Psoas muscle (tissue), 8 donors: ENCODE results near the gene WDR75. TPM values are rescaled to one million over a fixed set of nuclear protein-coding genes. Genes with fewer than 3 reads are reported as not detected.

Experiments
- ATAC-seq, 4 donors: fragments of 200-7000 bp; cut with Tn5 transposase; one replicate each; pipeline ENCODE4 v1.9.1; 2020; ENCODE audit warnings: moderate library complexity in 3 of 4, mild to moderate bottlenecking in 2 of 4
- DNase-seq, 2 donors: peaks; one replicate each; pipeline ENCODE4 v3.0.0-alpha.2; 2020
- H3K27ac ChIP-seq: fragments of 200-600 bp; one replicate; pipeline ENCODE4 v1.8.0; 2022
- H3K27me3 ChIP-seq, 3 donors: fragments of 200-600 bp in 1 of 3; one replicate each; pipeline versions ENCODE4 v1.6.1 to v1.8.0; 2013 to 2022; ENCODE audit warnings: low read length in 2 of 3, mild to moderate bottlenecking in 2 of 3, moderate library complexity in 1 of 3; ENCODE audit not compliant: insufficient read depth in 3 of 3
- H3K36me3 ChIP-seq, 2 donors: fragments of 200-600 bp in 1 of 2; one replicate each; pipeline versions ENCODE4 v1.6.1 to v1.8.0; 2013 to 2022; ENCODE audit warnings: low read depth in 1 of 2, mild to moderate bottlenecking in 1 of 2, moderate library complexity in 1 of 2; ENCODE audit not compliant: insufficient read depth in 1 of 2
- H3K4me1 ChIP-seq: fragments of 200-600 bp; one replicate; pipeline ENCODE4 v1.8.0; 2022
- H3K4me3 ChIP-seq: fragments of 200-600 bp; one replicate; pipeline ENCODE4 v1.8.0; 2022; ENCODE audit warnings: mild to moderate bottlenecking
- H3K9me3 ChIP-seq: fragments of 200-600 bp; one replicate; pipeline ENCODE4 v1.8.0; 2022
- WGBS, 3 donors: extraction: QIAGEN DNeasy Blood & Tissue Kit; methylation state at CpG; one replicate each; pipeline versions ENCODE4 v1.1.6 to v1.1.7; 2013; 5-methylcytosine and 5-hydroxymethylcytosine counted together
- intact Hi-C, 2 donors: fragments of 100-400 bp; cut with DNase I; formaldehyde crosslinking; loops; one replicate each; pipeline versions ENCODE4 v1.11.0 to v1.14.2; 2022
- polyA plus RNA-seq, 3 donors: library from polyadenylated mRNA; stranded (reverse); fragments of 200-250 nt; gene quantifications; one replicate each; pipeline ENCODE4 v1.2.3, GENCODE V29; 2013
- total RNA-seq, 4 donors: library from RNA; stranded (reverse); fragmentation: NEBNext Ultra II Directional in 2 of 4; extraction: Animal tissue kit (Norgen Biotek cat#: 25700) in 2 of 4; gene quantifications; one replicate each; pipeline versions ENCODE4 v1.2.1 to v1.2.4, GENCODE V29; 2021 to 2023
- TF ChIP-seq, protein P1 (sequence below): fragments of 200-600 bp; IDR thresholded peaks from one replicate; pipeline ENCODE4 v1.8.0; 2022; ENCODE audit warnings: antibody characterized with exemption
- donor health status: healthy with polysubstance abuse.
- donor health status: DM: no; HTN: no; CAD: no; lungs with moderate emphysema.
- donor health status: Bipolar disorder and iron deficiency.
- donor health status: healthy.
- donor health status: DM: yes; HTN: yes; CAD: no.
- donor health status: DM: no; HTN: no; CAD: no.
- donor health status: DM: no; HTN: no; CAD: no.
- donor health status: DM: yes; HTN: yes; CAD: no.

The WDR75 gene
- total and polyA plus RNA-seq, 7 donors = 9.2 to 20.3 (median 17.4) TPM

GRCh38 chr2:189444322-189444721 is 3.0 kb downstream of the WDR75 start:
- no peak for ATAC-seq
- 85 to 97% (median 94%) methylated on average over 1 of the region's 1 CpG for WGBS, 3 donors
- no peak for DNase-seq
- Histone ChIP-seq H3K9me3 (no peaks in the 10 kb centered on the region), H3K36me3 (peaks cover 0 to 17% of the 10 kb centered on the region in 2 donors), H3K27ac (no peak overlapping the region), H3K4me1 (peaks cover 6% of the 10 kb centered on the region), H3K4me3 (no peak overlapping the region), H3K27me3 (no peaks in the 10 kb centered on the region)
- TF ChIP-seq, protein P1, sequence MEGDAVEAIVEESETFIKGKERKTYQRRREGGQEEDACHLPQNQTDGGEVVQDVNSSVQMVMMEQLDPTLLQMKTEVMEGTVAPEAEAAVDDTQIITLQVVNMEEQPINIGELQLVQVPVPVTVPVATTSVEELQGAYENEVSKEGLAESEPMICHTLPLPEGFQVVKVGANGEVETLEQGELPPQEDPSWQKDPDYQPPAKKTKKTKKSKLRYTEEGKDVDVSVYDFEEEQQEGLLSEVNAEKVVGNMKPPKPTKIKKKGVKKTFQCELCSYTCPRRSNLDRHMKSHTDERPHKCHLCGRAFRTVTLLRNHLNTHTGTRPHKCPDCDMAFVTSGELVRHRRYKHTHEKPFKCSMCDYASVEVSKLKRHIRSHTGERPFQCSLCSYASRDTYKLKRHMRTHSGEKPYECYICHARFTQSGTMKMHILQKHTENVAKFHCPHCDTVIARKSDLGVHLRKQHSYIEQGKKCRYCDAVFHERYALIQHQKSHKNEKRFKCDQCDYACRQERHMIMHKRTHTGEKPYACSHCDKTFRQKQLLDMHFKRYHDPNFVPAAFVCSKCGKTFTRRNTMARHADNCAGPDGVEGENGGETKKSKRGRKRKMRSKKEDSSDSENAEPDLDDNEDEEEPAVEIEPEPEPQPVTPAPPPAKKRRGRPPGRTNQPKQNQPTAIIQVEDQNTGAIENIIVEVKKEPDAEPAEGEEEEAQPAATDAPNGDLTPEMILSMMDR = no peak
- intact Hi-C loops = no loop called here

- no peaks in the 10 kb centered on the region for H3K27me3 ChIP-seq
- no peak overlapping the region for H3K27ac ChIP-seq
- no peak for DNase-seq
- peaks cover 0 to 42% of the 10 kb centered on the region in 2 donors for H3K36me3 ChIP-seq
- H3K9me3 ChIP-seq = no peaks in the 10 kb centered on the region
- H3K4me3 ChIP-seq = no peak overlapping the region
- H3K4me1 ChIP-seq = no peaks in the 10 kb centered on the region
- TF ChIP-seq, protein P1 = no peak
- no peak for ATAC-seq
- WGBS, 3 donors = 89 to 95% (median 94%) methylated on average over 2 of the region's 2 CpGs
- intact Hi-C loops = no loop called here
These were observed 5.5 kb downstream of the WDR75 start for GRCh38 chr2:189446780-189447179.

DNA sequence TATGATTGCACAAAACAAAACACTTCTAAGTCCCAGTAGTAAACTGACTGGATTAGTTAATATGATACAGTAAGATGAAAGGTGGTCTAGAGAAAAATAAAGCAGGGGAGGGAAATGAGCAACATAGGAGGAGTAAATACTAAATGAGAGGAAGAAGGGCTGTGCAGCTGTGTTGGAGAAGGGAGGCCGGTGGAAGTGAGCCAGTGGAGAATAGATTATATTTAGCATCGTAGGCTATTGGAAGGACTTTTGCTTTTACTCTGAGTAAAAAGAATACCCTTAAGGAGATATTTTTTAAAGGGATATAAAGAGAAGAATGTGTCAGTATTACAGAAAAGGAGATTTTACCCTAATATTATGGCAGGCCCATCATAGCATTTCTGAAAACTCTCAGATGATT is 12.7 kb downstream of the WDR75 start:
- DNase-seq (no peak), ATAC-seq (peak in 1 of 4 donors; percentile 60)
- peak overlapping the region; percentile 24 for H3K27ac ChIP-seq

GRCh38 chr2:189465076-189465475 is 23.8 kb downstream of the WDR75 start:
- intact Hi-C loops = loop anchor here (5.0 to 10.0 kb wide), 4 partner anchors 107 to 1510 kb away; no protein-coding TSS in a partner anchor
- H3K36me3 ChIP-seq = peaks cover 26 to 99% of the 10 kb centered on the region in 2 donors
- H3K9me3 ChIP-seq = no peaks in the 10 kb centered on the region
- no peak overlapping the region for H3K27ac ChIP-seq
- H3K4me3 ChIP-seq = no peak overlapping the region
- 86 to 94% (median 90%) methylated on average over 1 of the region's 1 CpG for WGBS, 3 donors
- DNase-seq = no peak
- ATAC-seq = no peak
- TF ChIP-seq, protein P1 = no peak
- H3K4me1 ChIP-seq = no peaks in the 10 kb centered on the region
- H3K27me3 ChIP-seq = no peaks in the 10 kb centered on the region

More for the DNA sequence above, 12.7 kb downstream of the WDR75 start:
- H3K4me1 ChIP-seq = peaks cover 11% of the 10 kb centered on the region
- WGBS, 3 donors = 9 to 13% (median 12%) methylated on average over 2 of the region's 2 CpGs
- H3K4me3 ChIP-seq = no peak overlapping the region
- peaks cover 0 to 92% of the 10 kb centered on the region in 2 donors for H3K36me3 ChIP-seq
- H3K9me3 ChIP-seq = no peaks in the 10 kb centered on the region
- TF ChIP-seq, protein P1 = no peak
- intact Hi-C loops = no loop called here
- H3K27me3 ChIP-seq = no peaks in the 10 kb centered on the region

DNA sequence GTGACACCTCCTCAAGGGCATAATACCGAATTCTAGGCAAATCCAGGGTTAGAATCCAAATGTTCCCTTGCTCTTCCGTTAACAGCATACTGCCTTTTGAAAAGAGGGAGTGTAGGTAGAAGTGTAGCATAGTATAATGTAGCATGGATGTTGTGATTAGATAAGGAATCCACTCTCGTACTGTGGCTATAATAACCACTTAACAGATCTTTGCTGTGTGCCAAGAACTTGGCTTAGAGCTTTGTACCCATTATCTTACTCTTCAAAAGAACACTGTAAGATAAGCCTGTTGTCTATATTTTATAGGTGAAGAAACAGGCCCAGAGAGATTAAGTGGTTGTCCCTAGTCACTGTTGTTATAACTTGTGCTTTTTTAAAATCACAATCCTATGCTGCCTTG is 24.2 kb downstream of the WDR75 start:
- TF ChIP-seq, protein P1 = no peak
- Histone ChIP-seq H3K27me3 (no peaks in the 10 kb centered on the region), H3K4me1 (no peaks in the 10 kb centered on the region), H3K9me3 (no peaks in the 10 kb centered on the region), H3K4me3 (no peak overlapping the region), H3K36me3 (peaks cover 24 to 99% of the 10 kb centered on the region in 2 donors), H3K27ac (peak overlapping the region; percentile 4)
- intact Hi-C loops = loop anchor here (5.0 to 10.0 kb wide), 4 partner anchors 107 to 1509 kb away; no protein-coding TSS in a partner anchor
- ATAC-seq (peak in 1 of 4 donors; percentile 35), DNase-seq (no peak)
- WGBS, 3 donors = 71 to 86% (median 71%) methylated on average over 3 of the region's 3 CpGs
